Body of pancreas (tissue), 4 donors: ENCODE data around the gene ARCN1. TPM values are rescaled to one million over a fixed set of nuclear protein-coding genes. Genes with fewer than 3 reads are reported as not detected.
A peak's percentile ranks its signal among the peaks of the same experiment; 100 is the strongest.

Experiments used
- ATAC-seq: fragments of 150-250 bp; one replicate; pipeline ENCODE4 v1.9.1; 2016
- DNase-seq, 4 donors: peaks; one replicate each; pipeline ENCODE4 v3.0.0-alpha.2; 2019
- H3K27ac ChIP-seq, 4 donors: fragments of 200-600 bp; sonication (generic); 1 replicate in 3 of 4; 2 replicates in 1 of 4; pipeline versions ENCODE4 v1.5.1 to v1.6.1; 2016 to 2019; ENCODE audit warnings: mild to moderate bottlenecking in 1 of 4, mixed read lengths in 1 of 4, moderate library complexity in 1 of 4
- H3K27me3 ChIP-seq, 2 donors: fragments of 200-600 bp; sonication (generic); one replicate each; pipeline ENCODE4 v1.6.0; 2016; ENCODE audit warnings: mild to moderate bottlenecking in 1 of 2
- H3K36me3 ChIP-seq, 2 donors: fragments of 200-600 bp; sonication (generic); replicated peaks in 1 of 2; 2 replicates each; pipeline ENCODE4 v1.5.1; 2016; ENCODE audit warnings: low read depth in 2 of 2; ENCODE audit not compliant: insufficient read depth in 1 of 2
- H3K4me1 ChIP-seq: fragments of 200-600 bp; sonication (generic); one replicate; pipeline ENCODE4 v1.6.0; 2016
- H3K4me3 ChIP-seq, 2 donors: fragments of 200-600 bp; sonication (generic); 1 replicate in 1 of 2; 2 replicates in 1 of 2; pipeline ENCODE4 v1.5.1; 2016 to 2019
- H3K9me3 ChIP-seq, 3 donors: fragments of 200-600 bp; sonication (generic); 1 replicate in 2 of 3; 2 replicates in 1 of 3; pipeline ENCODE4 v1.5.1; 2016
- POLR2A ChIP-seq, 3 donors: fragments of 450-650 bp; IDR thresholded peaks; one replicate each; pipeline ENCODE4 v1.6.1; 2016; ENCODE audit warnings: antibody characterized with exemption in 3 of 3, mild to moderate bottlenecking in 2 of 3
- WGBS, 2 donors: methylation state at CpG; one replicate each; pipeline ENCODE4 v1.1.5; 2017; 5-methylcytosine and 5-hydroxymethylcytosine counted together
- intact Hi-C: fragments of 100-400 bp; cut with DNase I; formaldehyde crosslinking; loops from one replicate; pipeline ENCODE4 v1.15.1; 2023
- total RNA-seq, 2 donors: library from RNA; depleted of rRNA; stranded (reverse); fragments of >200 nt; gene quantifications; one replicate each; pipeline ENCODE4 v1.1.0, GENCODE V29; 2016
- TF ChIP-seq, protein P1 (sequence below), 7 experiments: fragments of 450-650 bp in 4 of 7; fragments of 200-600 bp in 3 of 7; sonication (generic) in 3 of 7; IDR thresholded peaks; one replicate each; pipeline ENCODE4 v1.5.1; 2016 to 2019; ENCODE audit warnings: antibody characterized with exemption in 7 of 7

The ARCN1 gene
- total RNA-seq, 2 donors from 2014 or later = 49.8 to 64.3 TPM

GRCh38 chr11:118606844-118607228, 34.6 kb downstream of the ARCN1 start:
- Histone ChIP-seq H3K4me1 (peaks cover 59% of the 10 kb centered on the region), H3K4me3 (no peak overlapping the region), H3K9me3 (no peaks in the 10 kb centered on the region), H3K36me3 (peaks cover 0 to 5% of the 10 kb centered on the region in 2 donors), H3K27me3 (no peaks in the 10 kb centered on the region), H3K27ac (peak overlapping the region; percentile 37 to 76 (median 74))
- 42 to 43% methylated on average over 7 of the region's 7 CpGs for WGBS, 2 donors
- intact Hi-C loops = no loop called here
- no peak for TF ChIP-seq POLR2A (IDR thresholded peaks at IDR 0.05)
- TF ChIP-seq, protein P1, sequence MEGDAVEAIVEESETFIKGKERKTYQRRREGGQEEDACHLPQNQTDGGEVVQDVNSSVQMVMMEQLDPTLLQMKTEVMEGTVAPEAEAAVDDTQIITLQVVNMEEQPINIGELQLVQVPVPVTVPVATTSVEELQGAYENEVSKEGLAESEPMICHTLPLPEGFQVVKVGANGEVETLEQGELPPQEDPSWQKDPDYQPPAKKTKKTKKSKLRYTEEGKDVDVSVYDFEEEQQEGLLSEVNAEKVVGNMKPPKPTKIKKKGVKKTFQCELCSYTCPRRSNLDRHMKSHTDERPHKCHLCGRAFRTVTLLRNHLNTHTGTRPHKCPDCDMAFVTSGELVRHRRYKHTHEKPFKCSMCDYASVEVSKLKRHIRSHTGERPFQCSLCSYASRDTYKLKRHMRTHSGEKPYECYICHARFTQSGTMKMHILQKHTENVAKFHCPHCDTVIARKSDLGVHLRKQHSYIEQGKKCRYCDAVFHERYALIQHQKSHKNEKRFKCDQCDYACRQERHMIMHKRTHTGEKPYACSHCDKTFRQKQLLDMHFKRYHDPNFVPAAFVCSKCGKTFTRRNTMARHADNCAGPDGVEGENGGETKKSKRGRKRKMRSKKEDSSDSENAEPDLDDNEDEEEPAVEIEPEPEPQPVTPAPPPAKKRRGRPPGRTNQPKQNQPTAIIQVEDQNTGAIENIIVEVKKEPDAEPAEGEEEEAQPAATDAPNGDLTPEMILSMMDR (IDR thresholded peaks at IDR 0.05) = no peak
- DNase-seq = peak in 1 of 4 donors; percentile 9
- no peak for ATAC-seq

DNA sequence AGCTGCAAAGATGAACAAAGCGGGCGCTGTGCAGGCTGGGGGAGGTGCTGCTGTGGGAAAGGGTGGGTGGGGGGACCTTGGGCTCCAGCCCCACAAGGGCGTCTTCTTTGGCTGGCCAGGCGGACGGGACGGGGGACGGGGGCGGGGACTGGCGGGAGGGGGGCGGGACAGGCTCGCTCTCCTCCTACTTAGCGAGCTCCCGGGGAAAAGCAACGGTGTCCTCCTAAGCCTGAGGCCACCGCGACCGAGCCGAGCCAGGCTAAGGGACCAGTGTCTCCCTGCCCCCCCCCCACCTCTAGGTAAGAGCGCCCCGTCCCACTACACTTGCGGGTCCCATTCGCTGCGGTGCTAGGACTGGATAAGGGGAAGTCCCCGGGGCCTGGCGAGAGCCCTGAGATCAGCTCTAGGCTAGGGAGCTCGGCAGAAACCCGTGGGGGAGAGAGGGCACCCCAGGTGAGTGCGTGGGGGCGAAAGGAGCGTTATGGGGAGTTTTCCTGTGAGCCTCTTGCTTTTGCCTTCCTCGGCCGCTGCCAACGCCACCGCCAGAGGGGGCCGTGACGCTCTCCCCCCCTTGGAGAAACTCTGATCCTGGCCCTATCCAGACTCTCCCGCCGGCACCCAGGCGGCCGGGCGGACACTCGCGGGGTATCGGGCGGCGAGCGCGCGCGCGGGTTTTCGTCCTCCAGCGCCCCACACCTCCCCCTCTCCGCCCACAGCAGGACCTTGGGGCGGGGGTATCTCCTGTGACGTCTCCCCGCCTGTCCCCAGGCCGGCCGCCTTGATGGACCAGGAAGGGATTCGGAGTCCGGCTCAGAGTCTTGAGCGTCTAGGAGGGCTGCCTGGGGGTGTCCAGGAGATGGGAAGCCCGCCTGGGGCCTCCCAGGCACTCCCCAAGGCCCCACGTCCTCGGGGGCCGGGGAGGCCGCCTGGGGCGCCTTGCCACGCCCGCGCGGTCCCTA, 35.5 kb downstream of the ARCN1 start, which contains the start of gene PHLDB1:
Gene PHLDB1 (plus strand): TSS at position 215 of the 959 bp plus-strand sequence. CDS start 6,222 bp downstream, outside the sequence.
- no peaks in the 10 kb centered on the region for H3K9me3 ChIP-seq
- WGBS, 2 donors = 1 to 12% methylated on average over 9 to 61 of the region's 72 CpGs
- intact Hi-C loops = no loop called here
- DNase-seq (peak; percentile 62 to 66 (median 66)), ATAC-seq (peak; percentile 54)
- H3K4me3 ChIP-seq = peak within 1 kb of the TSS; percentile 18 to 27
- peak within 1 kb of the TSS; percentile 73 to 87 (median 80) for H3K27ac ChIP-seq
- no peaks in the 10 kb centered on the region for H3K27me3 ChIP-seq
- H3K36me3 ChIP-seq = no peaks in the 10 kb centered on the region
- H3K4me1 ChIP-seq = peaks cover 67% of the 10 kb centered on the region
- TF ChIP-seq, protein P1 (IDR thresholded peaks at IDR 0.05) = peak in 6 of 7 experiments; percentile 17 to 51 (median 39)
- peak; percentile 37 to 66 (median 65) for TF ChIP-seq POLR2A (IDR thresholded peaks at IDR 0.05)

GRCh38 chr11:118608360-118609227, 36.4 kb downstream of the ARCN1 start:
- 22 to 63% methylated on average over 28 to 69 of the region's 69 CpGs for WGBS, 2 donors
- peak; percentile 49 to 64 (median 56) for DNase-seq
- peak overlapping the region; percentile 18 to 27 for H3K4me3 ChIP-seq
- TF ChIP-seq POLR2A (IDR thresholded peaks at IDR 0.05) = peak in 1 of 3 donors; percentile 34
- TF ChIP-seq, protein P1 (IDR thresholded peaks at IDR 0.05) = no peak
- intact Hi-C loops = no loop called here
- peak overlapping the region; percentile 73 to 87 (median 80) for H3K27ac ChIP-seq
- no peaks in the 10 kb centered on the region for H3K9me3 ChIP-seq
- ATAC-seq = peak; percentile 28
- H3K36me3 ChIP-seq = no peaks in the 10 kb centered on the region
- peaks cover 75% of the 10 kb centered on the region for H3K4me1 ChIP-seq
- H3K27me3 ChIP-seq = no peaks in the 10 kb centered on the region

GRCh38 chr11:118609380-118610224, 37.4 kb downstream of the ARCN1 start:
- Histone ChIP-seq H3K27ac (peak overlapping the region in 2 of 4 donors; percentile 74 to 87), H3K36me3 (no peaks in the 10 kb centered on the region), H3K4me3 (no peak overlapping the region), H3K9me3 (no peaks in the 10 kb centered on the region), H3K27me3 (no peaks in the 10 kb centered on the region), H3K4me1 (peaks cover 71% of the 10 kb centered on the region)
- intact Hi-C loops = no loop called here
- DNase-seq (peak in 3 of 4 donors; percentile 17 to 30 (median 24)), ATAC-seq (no peak)
- TF ChIP-seq, protein P1 (IDR thresholded peaks at IDR 0.05) = no peak
- no peak for TF ChIP-seq POLR2A (IDR thresholded peaks at IDR 0.05)
- 69 to 72% methylated on average over 26 to 51 of the region's 57 CpGs for WGBS, 2 donors
